MCF 10A (cell line): ENCODE results near the gene REL. TPM values are rescaled to one million over a fixed set of nuclear protein-coding genes. Genes with fewer than 3 reads are reported as not detected.

Experiments
- Bru-seq: library from RNA; stranded (reverse); fragments of 400-500 nt; gene quantifications from one replicate; lab custom pipeline; 2021; lab: Mats Ljungman, UMichigan
- BruChase-seq, 2 experiments: library from RNA; stranded (reverse); fragments of 400-500 nt; gene quantifications; one replicate each; lab custom pipeline; 2021; lab: Mats Ljungman, UMichigan
- BruUV-seq: library from RNA; stranded (reverse); fragments of 400-500 nt; replicated peaks from 2 replicates; lab custom pipeline; 2021; lab: Mats Ljungman, UMichigan
- CTCF ChIA-PET: fragments of 300-600 bp; sonication (Branson Sonifier 250); formaldehyde crosslinking; extraction: SDS; loops from one replicate; lab custom pipeline; 2021; ENCODE audit warnings: antibody characterized with exemption, inconsistent platforms; lab: Yijun Ruan, JAX
- POLR2A ChIA-PET: fragments of 300-600, 350-650 bp; sonication (Branson Sonifier 250); formaldehyde crosslinking; extraction: SDS; loops from one replicate; lab custom pipeline; 2020; ENCODE audit warnings: antibody characterized with exemption, inconsistent platforms; lab: Yijun Ruan, JAX
- DNase-seq: peaks from one replicate; pipeline ENCODE4 v3.0.0-alpha.2; 2018; ENCODE audit not compliant: unreplicated experiment
- H3K27ac Mint-ChIP-seq: one replicate; pipeline ENCODE4 v1.8.0; 2022; ENCODE audit warnings: mild to moderate bottlenecking, low read depth, mixed read lengths; ENCODE audit not compliant: unreplicated experiment
- H3K27me3 Mint-ChIP-seq: one replicate; pipeline ENCODE4 v1.8.0; 2022; ENCODE audit warnings: mixed read lengths; ENCODE audit not compliant: insufficient read depth, unreplicated experiment
- H3K36me3 Mint-ChIP-seq: one replicate; pipeline ENCODE4 v1.8.0; 2022; ENCODE audit warnings: mild to moderate bottlenecking, moderate library complexity, mixed read lengths; ENCODE audit not compliant: insufficient read depth, unreplicated experiment
- H3K4me1 Mint-ChIP-seq: one replicate; pipeline ENCODE4 v1.8.0; 2022; ENCODE audit warnings: mixed read lengths; ENCODE audit not compliant: insufficient read depth, unreplicated experiment
- H3K4me3 Mint-ChIP-seq: one replicate; pipeline ENCODE4 v1.8.0; 2022; ENCODE audit warnings: mild to moderate bottlenecking, moderate library complexity, mixed read lengths; ENCODE audit not compliant: unreplicated experiment
- H3K9me3 Mint-ChIP-seq: one replicate; pipeline ENCODE4 v1.8.0; 2022; ENCODE audit warnings: mixed read lengths; ENCODE audit not compliant: unreplicated experiment
- CTCF ChIP-seq: fragments of 200-600 bp; IDR thresholded peaks from one replicate; pipeline ENCODE4 v1.8.0; 2022; ENCODE audit warnings: antibody characterized with exemption, mild to moderate bottlenecking; ENCODE audit not compliant: unreplicated experiment
- intact Hi-C: fragments of 100-400 bp; cut with micrococcal nuclease; formaldehyde crosslinking; loops from 2 replicates; pipeline ENCODE4 v1.14.1; 2022
- long read RNA-seq: library from polyadenylated mRNA; stranded (forward); transcript quantifications from one replicate; pipeline ENCODE4 v2.0.0, GENCODE V29; 2022
- total RNA-seq: library from RNA; stranded (reverse); gene quantifications from 2 replicates; pipeline ENCODE4 v1.2.3, GENCODE V29; 2022

Gene REL
- total RNA-seq (11.3 and 12.6 TPM in 2 replicates), Bru-seq, nascent RNA (percentile 84 among the genes with signal in this experiment), BruChase-seq, experiment 1, labeled RNA remaining after a 6-hour chase (percentile 69 among the genes with signal in this experiment), BruChase-seq, experiment 2, labeled RNA remaining after a 2-hour chase (percentile 83 among the genes with signal in this experiment)
- long read RNA-seq, partial matches to known transcripts, result 0 of 3 reads
- long read RNA-seq, other reads (novel, unspliced or antisense), result 0 of 3 reads

GRCh38 chr2:60881047-60881932, at the start of gene REL:
REL (plus strand) TSS chr2:60881574; CDS start chr2:60881841, 267 bp downstream.
- BruUV-seq, result no TSS peak
- peak; percentile 90 for DNase-seq
- H3K9me3 Mint-ChIP-seq, result no peaks in the 10 kb centered on the region
- CTCF ChIA-PET, result interaction anchor here (0.6 to 1.2 kb wide), 5 partner anchors 10 to 172 kb away, joined by 3 to 4 read pairs (median 3); no protein-coding TSS in a partner anchor
- no peak for TF ChIP-seq CTCF
- peak within 1 kb of the TSS; percentile 83 for H3K4me3 Mint-ChIP-seq
- intact Hi-C loops, result loop anchor here (1.0 to 5.0 kb wide), 3 partner anchors 81 to 116 kb away; no protein-coding TSS in a partner anchor
- no peaks in the 10 kb centered on the region for H3K27me3 Mint-ChIP-seq
- POLR2A ChIA-PET, result interaction anchor here (0.6 to 8.6 kb wide), 27 partner anchors 10 to 657 kb away, joined by 3 to 135 read pairs (median 5); partner anchors contain the start of genes PAPOLG, PEX13, PUS10 and XPO1
- peaks cover 10% of the 10 kb centered on the region for H3K4me1 Mint-ChIP-seq
- peaks cover 6% of the 10 kb centered on the region for H3K36me3 Mint-ChIP-seq
- H3K27ac Mint-ChIP-seq, result peak within 1 kb of the TSS; percentile 96

GRCh38 chr2:60831921-60832320, 49.5 kb upstream of the REL start:
- Mint-ChIP-seq H3K4me1 (peaks cover 5% of the 10 kb centered on the region), H3K4me3 (no peak overlapping the region), H3K27ac (no peak overlapping the region), H3K27me3 (peaks cover 23% of the 10 kb centered on the region), H3K9me3 (no peaks in the 10 kb centered on the region), H3K36me3 (no peaks in the 10 kb centered on the region)
- no peak for DNase-seq
- TF ChIP-seq CTCF, result no peak
- ChIA-PET CTCF (interaction anchor here (0.6 kb wide), 1 partner anchor 1142 kb away, joined by 3 read pairs; no protein-coding TSS in a partner anchor), POLR2A (no interaction called here)
- intact Hi-C loops, result no loop called here
- BruUV-seq, result no TSS peak

GRCh38 chr2:60832621-60833020, 48.8 kb upstream of the REL start:
- TF ChIP-seq CTCF, result no peak
- intact Hi-C loops, result no loop called here
- Mint-ChIP-seq H3K9me3 (no peaks in the 10 kb centered on the region), H3K27me3 (peaks cover 23% of the 10 kb centered on the region), H3K27ac (no peak overlapping the region), H3K36me3 (no peaks in the 10 kb centered on the region), H3K4me1 (peaks cover 5% of the 10 kb centered on the region), H3K4me3 (no peak overlapping the region)
- CTCF ChIA-PET, result interaction anchor here (0.6 to 0.7 kb wide), 2 partner anchors 10 to 32 kb away, joined by 3 read pairs; no protein-coding TSS in a partner anchor
- BruUV-seq, result no TSS peak
- POLR2A ChIA-PET, result no interaction called here
- no peak for DNase-seq
